Measurements from ENCODE around the gene PRR23A. TPM values are rescaled to one million over a fixed set of nuclear protein-coding genes. Genes with fewer than 3 reads are reported as not detected.

PRR23A gene
- total and polyA plus RNA-seq, 7 donors: not detected

DNA sequence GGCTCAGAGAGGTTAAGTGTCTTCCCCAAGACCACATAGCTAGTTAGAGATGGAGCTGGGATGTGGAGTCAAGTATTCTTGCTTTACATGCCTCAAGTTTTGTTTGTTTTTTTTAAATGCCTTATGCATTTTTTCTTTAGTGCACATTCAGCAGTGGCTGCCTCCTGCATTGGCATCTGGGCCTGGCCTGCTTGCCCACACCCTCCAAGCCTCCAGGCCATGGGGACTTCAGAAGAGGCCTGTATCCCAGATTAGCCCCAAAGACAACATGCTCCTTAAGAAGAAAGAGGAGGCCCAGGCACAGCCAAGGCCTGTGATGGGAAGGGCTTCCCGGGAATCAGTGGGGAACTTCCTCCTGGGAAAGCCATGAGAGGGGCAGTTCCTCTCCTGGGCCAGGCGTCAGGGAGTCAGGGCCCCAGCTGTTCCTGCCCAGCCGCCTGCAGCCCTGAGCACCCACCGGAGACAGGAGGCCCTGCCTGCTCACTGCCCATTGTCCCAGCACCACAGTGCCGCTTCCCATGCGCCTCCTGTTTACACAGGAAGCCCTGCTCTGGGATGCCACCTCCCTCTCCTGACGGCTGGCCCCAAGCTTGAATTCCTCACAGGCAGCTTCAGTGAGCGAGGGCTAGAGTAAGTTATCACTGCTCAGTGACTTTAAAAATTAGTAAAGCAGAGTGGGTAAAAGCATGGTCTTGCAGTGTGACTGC lies 43.1 kb downstream of the PRR23A start:
- peaks cover 15 to 45% (median 21%) of the 10 kb centered on the region in 3 donors for H3K27me3 ChIP-seq
- H3K36me3 ChIP-seq: no peaks in the 10 kb centered on the region
- intact Hi-C loops (cut with DNase I): no loop called here
- peaks cover 0 to 6% (median 3%) of the 10 kb centered on the region in 4 donors for H3K4me1 ChIP-seq
- H3K27ac ChIP-seq: no peak overlapping the region
- H3K4me3 ChIP-seq: no peak overlapping the region
- peaks cover 0 to 15% (median under 1%) of the 10 kb centered on the region in 4 donors for H3K9me3 ChIP-seq
- DNase-seq: no peak
- 78 to 83% methylated on average over 8 of the region's 8 CpGs for WGBS, 2 donors
- no peak for TF ChIP-seq POLR2A (IDR thresholded peaks at IDR 0.05)

DNA sequence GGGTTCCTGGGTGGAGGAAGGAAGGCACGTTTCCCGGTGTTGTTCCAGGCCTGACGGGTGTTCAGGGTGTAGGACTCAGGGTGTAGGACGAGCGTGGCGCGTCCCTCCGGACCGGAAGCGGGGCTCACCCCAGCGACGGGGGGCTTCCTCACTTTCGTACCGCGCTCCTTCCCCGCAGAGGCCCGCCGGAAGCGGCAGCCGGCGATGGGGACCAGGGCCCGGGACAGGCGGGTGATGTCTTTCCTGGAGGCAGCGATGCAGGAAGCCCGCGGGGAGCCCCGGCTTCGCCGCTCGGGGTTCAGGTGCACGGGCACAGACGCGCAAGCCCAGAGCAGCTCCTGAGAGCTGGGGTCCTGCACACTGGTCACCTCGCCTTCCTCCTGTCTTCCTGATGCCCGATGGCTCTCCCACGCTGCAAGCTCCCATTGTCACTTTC lies 45.6 kb downstream of the PRR23A start:
- Histone ChIP-seq H3K4me1 (peaks cover 0 to 6% (median 3%) of the 10 kb centered on the region in 4 donors), H3K36me3 (no peaks in the 10 kb centered on the region), H3K4me3 (no peak overlapping the region), H3K27me3 (peaks cover 15 to 68% (median 26%) of the 10 kb centered on the region in 3 donors), H3K27ac (no peak overlapping the region), H3K9me3 (peaks cover 0 to 10% (median under 1%) of the 10 kb centered on the region in 4 donors)
- TF ChIP-seq EP300 (IDR thresholded peaks at IDR 0.05): no peak
- TF ChIP-seq, protein P1, sequence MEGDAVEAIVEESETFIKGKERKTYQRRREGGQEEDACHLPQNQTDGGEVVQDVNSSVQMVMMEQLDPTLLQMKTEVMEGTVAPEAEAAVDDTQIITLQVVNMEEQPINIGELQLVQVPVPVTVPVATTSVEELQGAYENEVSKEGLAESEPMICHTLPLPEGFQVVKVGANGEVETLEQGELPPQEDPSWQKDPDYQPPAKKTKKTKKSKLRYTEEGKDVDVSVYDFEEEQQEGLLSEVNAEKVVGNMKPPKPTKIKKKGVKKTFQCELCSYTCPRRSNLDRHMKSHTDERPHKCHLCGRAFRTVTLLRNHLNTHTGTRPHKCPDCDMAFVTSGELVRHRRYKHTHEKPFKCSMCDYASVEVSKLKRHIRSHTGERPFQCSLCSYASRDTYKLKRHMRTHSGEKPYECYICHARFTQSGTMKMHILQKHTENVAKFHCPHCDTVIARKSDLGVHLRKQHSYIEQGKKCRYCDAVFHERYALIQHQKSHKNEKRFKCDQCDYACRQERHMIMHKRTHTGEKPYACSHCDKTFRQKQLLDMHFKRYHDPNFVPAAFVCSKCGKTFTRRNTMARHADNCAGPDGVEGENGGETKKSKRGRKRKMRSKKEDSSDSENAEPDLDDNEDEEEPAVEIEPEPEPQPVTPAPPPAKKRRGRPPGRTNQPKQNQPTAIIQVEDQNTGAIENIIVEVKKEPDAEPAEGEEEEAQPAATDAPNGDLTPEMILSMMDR (IDR thresholded peaks at IDR 0.05): no peak
- no peak for TF ChIP-seq POLR2A (IDR thresholded peaks at IDR 0.05)
- TF ChIP-seq POLR2AphosphoS5 (IDR thresholded peaks at IDR 0.05): no peak
- 3 to 20% methylated on average over 36 of the region's 36 CpGs for WGBS, 2 donors
- intact Hi-C loops (cut with DNase I): no loop called here
- no peak for DNase-seq

Other genes starting within 250 kb of the PRR23A start
- 10 to 100 TPM; 17.4 to 29.5 (median 22.2) TPM for gene PIK3CB, start 171.3 kb downstream of the PRR23A start, total RNA-seq
- 10 to 100 TPM; 18.6 to 28.9 (median 22.0) TPM for gene PIK3CB, start 171.3 kb downstream of the PRR23A start, polyA plus RNA-seq
- gene FOXL2, start 59.1 kb downstream of the PRR23A start, total RNA-seq: not detected
- gene FOXL2, start 59.1 kb downstream of the PRR23A start, polyA plus RNA-seq: not detected
- gene FOXL2NB, start 59.1 kb downstream of the PRR23A start, total RNA-seq: not detected
- gene FOXL2NB, start 59.1 kb downstream of the PRR23A start, polyA plus RNA-seq: under 1 TPM in 1 of 3 donors, not detected in 2; under 0.01 TPM
- gene PRR23B, start 14.7 kb upstream of the PRR23A start, total RNA-seq: not detected
- gene PRR23B, start 14.7 kb upstream of the PRR23A start, polyA plus RNA-seq: not detected
- gene PRR23C, start 38.6 kb upstream of the PRR23A start, total RNA-seq: not detected
- not detected for gene PRR23C, start 38.6 kb upstream of the PRR23A start, polyA plus RNA-seq